CD4-positive, alpha-beta T cell (primary cell): ENCODE data around the gene MPG. TPM values are rescaled to one million over a fixed set of nuclear protein-coding genes. Genes with fewer than 3 reads are reported as not detected.
A peak's percentile ranks its signal among the peaks of the same experiment; 100 is the strongest.

Experiments used
- ATAC-seq: fragments of 200-7000 bp; cut with Tn5 transposase; one replicate; pipeline ENCODE4 v1.10.0; 2022; ENCODE audit warnings: mild to moderate bottlenecking; ENCODE audit not compliant: poor library complexity
- CTCF ChIA-PET: fragments of 350-600 bp; sonication (Branson Sonifier 250); formaldehyde crosslinking; loops from one replicate; lab custom pipeline; 2021; ENCODE audit warnings: antibody characterized with exemption, inconsistent platforms; lab: Charles Lee
- POLR2A ChIA-PET: fragments of 350-600 bp; sonication (Branson Sonifier 250); formaldehyde crosslinking; loops from one replicate; lab custom pipeline; 2021; ENCODE audit warnings: antibody characterized with exemption, inconsistent platforms; lab: Charles Lee
- DNase-seq, 14 experiments: peaks; one replicate each; pipeline ENCODE4 v3.0.0-alpha.2; 2013 to 2020; ENCODE audit warnings: mixed read lengths in 2 of 14
- H3K27ac ChIP-seq, 2 donors: one replicate each; pipeline versions ENCODE4 v1.5.1 to v1.7.0; 2013; ENCODE audit warnings: low read length in 2 of 2, low read depth in 1 of 2, mild to moderate bottlenecking in 1 of 2
- H3K27me3 ChIP-seq, 2 experiments: 1 replicate in 1 of 2; 2 replicates in 1 of 2; pipeline versions ENCODE4 v1.6.1 to v1.7.0; 2013; ENCODE audit warnings: low read length in 2 of 2, control low read depth in 1 of 2, mild to moderate bottlenecking in 1 of 2, moderate library complexity in 1 of 2; ENCODE audit not compliant: insufficient read depth in 2 of 2, control insufficient read depth in 1 of 2
- H3K36me3 ChIP-seq: one replicate; pipeline ENCODE4 v1.6.1; 2013; ENCODE audit warnings: low read length, control low read depth; ENCODE audit not compliant: insufficient read depth
- H3K4me1 ChIP-seq: one replicate; pipeline ENCODE4 v1.6.1; 2013; ENCODE audit warnings: low read length, control low read depth; ENCODE audit not compliant: insufficient read depth
- H3K4me3 ChIP-seq: one replicate; pipeline ENCODE4 v1.5.1; 2013; ENCODE audit warnings: mild to moderate bottlenecking, low read length, moderate library complexity
- H3K9me3 ChIP-seq, 2 experiments: 1 replicate in 1 of 2; 2 replicates in 1 of 2; pipeline versions ENCODE4 v1.6.1 to v1.7.0; 2013; ENCODE audit warnings: low read length in 2 of 2, mild to moderate bottlenecking in 2 of 2, control low read depth in 1 of 2, moderate library complexity in 1 of 2; ENCODE audit not compliant: control insufficient read depth in 1 of 2, insufficient read depth in 1 of 2
- H3K27ac Mint-ChIP-seq: one replicate; pipeline ENCODE4 v1.8.0; 2020; ENCODE audit warnings: mixed read lengths
- H3K27me3 Mint-ChIP-seq: one replicate; pipeline ENCODE4 v1.8.0; 2021; ENCODE audit warnings: mixed read lengths
- H3K36me3 Mint-ChIP-seq: one replicate; pipeline ENCODE4 v1.8.0; 2021; ENCODE audit warnings: low read depth, mixed read lengths
- H3K4me1 Mint-ChIP-seq: one replicate; pipeline ENCODE4 v1.8.0; 2021; ENCODE audit warnings: low read depth, mixed read lengths
- H3K4me3 Mint-ChIP-seq: one replicate; pipeline ENCODE4 v1.8.0; 2020; ENCODE audit warnings: mild to moderate bottlenecking, mixed read lengths
- H3K9me3 Mint-ChIP-seq: one replicate; pipeline ENCODE4 v1.8.0; 2020; ENCODE audit warnings: mixed read lengths
- intact Hi-C, 2 experiments: fragments of 100-400 bp; cut with DNase I in 1 of 2; cut with micrococcal nuclease in 1 of 2; formaldehyde crosslinking; loops; one replicate each; pipeline versions ENCODE4 v1.15.1 to v1.9.0; 2023 to 2025; cut with DNase I, micrococcal nuclease
- total RNA-seq, 174 experiments: library from RNA in 2 of 174; stranded (reverse) in 2 of 174; gene quantifications; one replicate each; pipeline ENCODE4 v1.2.3 and lab custom pipeline; 2021 to 2026
- TF ChIP-seq, protein P1 (sequence below): fragments of 200-600 bp; IDR thresholded peaks from one replicate; pipeline ENCODE4 v1.8.0; 2022; ENCODE audit warnings: antibody characterized with exemption, mild to moderate bottlenecking

MPG gene
- total RNA-seq, 2 experiments from 2014 or later = 14.1 to 17.1 TPM

DNA sequence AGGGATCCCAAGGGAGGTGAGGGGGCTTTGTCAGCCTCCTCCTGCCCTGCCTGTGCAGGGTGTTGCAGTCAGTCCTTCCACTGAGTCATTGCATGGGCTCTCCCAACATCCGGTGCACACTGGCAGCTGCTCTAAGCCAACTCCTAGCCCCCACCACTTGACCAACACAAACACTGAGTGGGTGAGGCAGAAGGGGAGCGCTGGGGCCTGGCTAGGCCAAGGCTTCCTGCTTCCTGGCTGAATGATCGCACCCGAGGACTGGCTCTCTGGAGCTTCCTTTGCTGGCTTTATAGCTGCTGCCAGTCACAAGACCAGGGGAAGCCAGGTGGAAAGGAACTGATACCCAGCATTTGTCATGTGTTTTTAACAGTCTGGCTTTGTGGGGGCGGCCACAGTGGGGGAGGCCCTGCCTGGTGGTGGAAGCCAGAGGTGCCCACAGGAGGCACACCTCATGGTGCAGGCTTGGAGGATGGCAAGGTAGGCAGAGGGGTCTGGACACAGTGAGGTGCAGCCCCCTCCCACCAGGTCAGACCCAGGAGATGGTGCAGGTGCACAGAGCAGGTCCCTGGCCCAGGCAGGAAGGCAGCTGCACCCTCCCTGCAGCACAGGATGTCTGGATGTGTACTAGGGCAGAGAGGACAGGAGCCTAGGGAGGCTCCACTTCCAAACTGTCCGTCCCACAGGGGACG is 6.8 kb downstream of the MPG start:
- H3K4me1 Mint-ChIP-seq = peaks cover 28% of the 10 kb centered on the region
- Histone ChIP-seq H3K4me1 (peaks cover 26% of the 10 kb centered on the region), H3K4me3 (no peak overlapping the region), H3K9me3 (no peaks in the 10 kb centered on the region), H3K27ac (no peak overlapping the region), H3K36me3 (peaks cover 46% of the 10 kb centered on the region), H3K27me3 (no peaks in the 10 kb centered on the region)
- DNase-seq = peak in 5 of 14 experiments; percentile 8 to 43 (median 30)
- H3K27me3 Mint-ChIP-seq = no peaks in the 10 kb centered on the region
- intact Hi-C loops = no loop called here
- ATAC-seq = peak; percentile 52
- ChIA-PET CTCF (interaction anchor here (0.6 to 1.3 kb wide), 2 partner anchors 19 to 54 kb away, joined by 3 read pairs; no protein-coding TSS in a partner anchor), POLR2A (interaction anchor here (0.8 kb wide), 2 partner anchors 12 to 22 kb away, joined by 3 to 4 read pairs; no protein-coding TSS in a partner anchor)
- H3K36me3 Mint-ChIP-seq = peaks cover 21% of the 10 kb centered on the region
- H3K27ac Mint-ChIP-seq = peak overlapping the region; percentile 46
- no peaks in the 10 kb centered on the region for H3K9me3 Mint-ChIP-seq
- TF ChIP-seq, protein P1, sequence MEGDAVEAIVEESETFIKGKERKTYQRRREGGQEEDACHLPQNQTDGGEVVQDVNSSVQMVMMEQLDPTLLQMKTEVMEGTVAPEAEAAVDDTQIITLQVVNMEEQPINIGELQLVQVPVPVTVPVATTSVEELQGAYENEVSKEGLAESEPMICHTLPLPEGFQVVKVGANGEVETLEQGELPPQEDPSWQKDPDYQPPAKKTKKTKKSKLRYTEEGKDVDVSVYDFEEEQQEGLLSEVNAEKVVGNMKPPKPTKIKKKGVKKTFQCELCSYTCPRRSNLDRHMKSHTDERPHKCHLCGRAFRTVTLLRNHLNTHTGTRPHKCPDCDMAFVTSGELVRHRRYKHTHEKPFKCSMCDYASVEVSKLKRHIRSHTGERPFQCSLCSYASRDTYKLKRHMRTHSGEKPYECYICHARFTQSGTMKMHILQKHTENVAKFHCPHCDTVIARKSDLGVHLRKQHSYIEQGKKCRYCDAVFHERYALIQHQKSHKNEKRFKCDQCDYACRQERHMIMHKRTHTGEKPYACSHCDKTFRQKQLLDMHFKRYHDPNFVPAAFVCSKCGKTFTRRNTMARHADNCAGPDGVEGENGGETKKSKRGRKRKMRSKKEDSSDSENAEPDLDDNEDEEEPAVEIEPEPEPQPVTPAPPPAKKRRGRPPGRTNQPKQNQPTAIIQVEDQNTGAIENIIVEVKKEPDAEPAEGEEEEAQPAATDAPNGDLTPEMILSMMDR = no peak
- H3K4me3 Mint-ChIP-seq = no peak overlapping the region

DNA sequence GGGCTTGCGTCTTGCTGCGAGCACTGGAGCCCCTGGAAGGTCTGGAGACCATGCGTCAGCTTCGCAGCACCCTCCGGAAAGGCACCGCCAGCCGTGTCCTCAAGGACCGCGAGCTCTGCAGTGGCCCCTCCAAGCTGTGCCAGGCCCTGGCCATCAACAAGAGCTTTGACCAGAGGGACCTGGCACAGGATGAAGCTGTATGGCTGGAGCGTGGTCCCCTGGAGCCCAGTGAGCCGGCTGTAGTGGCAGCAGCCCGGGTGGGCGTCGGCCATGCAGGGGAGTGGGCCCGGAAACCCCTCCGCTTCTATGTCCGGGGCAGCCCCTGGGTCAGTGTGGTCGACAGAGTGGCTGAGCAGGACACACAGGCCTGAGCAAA is 7.4 kb downstream of the MPG start:
- peaks cover 28% of the 10 kb centered on the region for H3K4me1 Mint-ChIP-seq
- DNase-seq (no peak), ATAC-seq (no peak)
- Histone ChIP-seq H3K4me3 (no peak overlapping the region), H3K9me3 (no peaks in the 10 kb centered on the region), H3K4me1 (peaks cover 26% of the 10 kb centered on the region), H3K27me3 (no peaks in the 10 kb centered on the region), H3K27ac (no peak overlapping the region), H3K36me3 (peaks cover 49% of the 10 kb centered on the region)
- POLR2A ChIA-PET = interaction anchor here (0.6 to 0.8 kb wide), 3 partner anchors 10 to 22 kb away, joined by 3 to 4 read pairs (median 3); no protein-coding TSS in a partner anchor
- no peaks in the 10 kb centered on the region for H3K27me3 Mint-ChIP-seq
- H3K9me3 Mint-ChIP-seq = no peaks in the 10 kb centered on the region
- CTCF ChIA-PET = interaction anchor here (0.6 to 1.3 kb wide), 2 partner anchors 20 to 54 kb away, joined by 3 read pairs; no protein-coding TSS in a partner anchor
- TF ChIP-seq, protein P1 = no peak
- peaks cover 23% of the 10 kb centered on the region for H3K36me3 Mint-ChIP-seq
- intact Hi-C loops = no loop called here
- H3K4me3 Mint-ChIP-seq = no peak overlapping the region
- no peak overlapping the region for H3K27ac Mint-ChIP-seq

DNA sequence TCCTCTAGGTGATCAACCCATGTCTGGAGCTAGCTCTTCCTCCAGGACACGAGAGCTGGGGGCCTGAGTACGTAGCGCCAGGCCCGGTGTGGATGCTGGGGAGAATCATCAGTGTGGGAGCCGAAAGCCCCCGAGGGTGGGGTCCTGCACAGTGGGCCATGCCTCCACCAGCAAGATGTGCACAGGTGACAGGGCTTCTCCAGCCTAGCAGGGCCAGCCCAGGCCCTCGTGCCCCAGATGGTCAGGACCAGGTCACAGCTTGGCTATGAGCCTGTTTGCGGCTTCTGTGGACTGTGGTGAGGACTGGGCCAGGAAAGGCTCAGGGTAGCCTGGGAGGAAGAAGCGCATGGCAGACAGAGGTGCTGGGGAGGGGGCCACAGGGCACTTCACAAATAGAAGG is 7.8 kb downstream of the MPG start:
- intact Hi-C loops = no loop called here
- H3K27ac Mint-ChIP-seq = no peak overlapping the region
- TF ChIP-seq, protein P1 = no peak
- H3K9me3 ChIP-seq = no peaks in the 10 kb centered on the region
- H3K27ac ChIP-seq = no peak overlapping the region
- H3K4me1 Mint-ChIP-seq = peaks cover 28% of the 10 kb centered on the region
- no peak for ATAC-seq
- H3K27me3 ChIP-seq = no peaks in the 10 kb centered on the region
- DNase-seq = no peak
- POLR2A ChIA-PET = interaction anchor here (0.6 to 0.8 kb wide), 2 partner anchors 11 to 21 kb away, joined by 3 read pairs; no protein-coding TSS in a partner anchor
- no peak overlapping the region for H3K4me3 Mint-ChIP-seq
- CTCF ChIA-PET = interaction anchor here (0.6 kb wide), 1 partner anchor 53 kb away, joined by 3 read pairs; no protein-coding TSS in a partner anchor
- H3K36me3 ChIP-seq = peaks cover 48% of the 10 kb centered on the region
- peaks cover 25% of the 10 kb centered on the region for H3K4me1 ChIP-seq
- no peak overlapping the region for H3K4me3 ChIP-seq
- no peaks in the 10 kb centered on the region for H3K9me3 Mint-ChIP-seq
- H3K27me3 Mint-ChIP-seq = no peaks in the 10 kb centered on the region
- H3K36me3 Mint-ChIP-seq = peaks cover 28% of the 10 kb centered on the region
